ENCODE measurements around the gene ABCE1. TPM values are rescaled to one million over a fixed set of nuclear protein-coding genes. Genes with fewer than 3 reads are reported as not detected.
A peak's percentile ranks its signal among the peaks of the same experiment; 100 is the strongest.

The ABCE1 gene
- total and polyA plus RNA-seq, 2 donors (not counting 1 experiment from before 2014, with no cell fraction given), result 76.8 to 84.8 TPM

GRCh38 chr4:145177511-145177905 lies 79.4 kb downstream of the ABCE1 start:
- H3K79me2 ChIP-seq (ENCODE audit: control insufficient read depth, insufficient read depth, low read length), result peaks cover 62% of the 10 kb centered on the region
- H3K36me3 ChIP-seq (ENCODE audit: control insufficient read depth, insufficient read depth, low read length), result no peaks in the 10 kb centered on the region
- no peak overlapping the region for H2AFZ ChIP-seq (ENCODE audit: low read length)
- H3K4me1 ChIP-seq (ENCODE audit: control insufficient read depth, extremely low read depth, insufficient read depth, low read length), result no peaks in the 10 kb centered on the region
- H3K4me3 ChIP-seq (replicated peaks in 1 of 4; ENCODE audit: control extremely low read depth in 1 of 4, insufficient read depth in 1 of 4, low read depth in 3 of 4, low read length in 4 of 4), result peak overlapping the region; percentile 73 to 92 (median 85)
- no peaks in the 10 kb centered on the region for H4K20me1 ChIP-seq (ENCODE audit: control insufficient read depth, extremely low read depth, insufficient read depth, low read length)
- DNase-seq (ENCODE audit: low read depth in 2 of 2), result peak; percentile 40 to 49
- H3K27ac ChIP-seq (ENCODE audit: insufficient read depth, low read length), result peak overlapping the region; percentile 83
- H3K9ac ChIP-seq (ENCODE audit: insufficient read depth, low read length), result no peak overlapping the region
- no peaks in the 10 kb centered on the region for H3K27me3 ChIP-seq (ENCODE audit: control insufficient read depth, insufficient read depth, low read length)
- H3K4me2 ChIP-seq (ENCODE audit: extremely low read depth, insufficient read depth, low read length), result peak overlapping the region; percentile 97
- H3K9me3 ChIP-seq (ENCODE audit: control insufficient read depth, insufficient read depth, low read depth, low read length), result no peaks in the 10 kb centered on the region
- TF ChIP-seq, protein P1, sequence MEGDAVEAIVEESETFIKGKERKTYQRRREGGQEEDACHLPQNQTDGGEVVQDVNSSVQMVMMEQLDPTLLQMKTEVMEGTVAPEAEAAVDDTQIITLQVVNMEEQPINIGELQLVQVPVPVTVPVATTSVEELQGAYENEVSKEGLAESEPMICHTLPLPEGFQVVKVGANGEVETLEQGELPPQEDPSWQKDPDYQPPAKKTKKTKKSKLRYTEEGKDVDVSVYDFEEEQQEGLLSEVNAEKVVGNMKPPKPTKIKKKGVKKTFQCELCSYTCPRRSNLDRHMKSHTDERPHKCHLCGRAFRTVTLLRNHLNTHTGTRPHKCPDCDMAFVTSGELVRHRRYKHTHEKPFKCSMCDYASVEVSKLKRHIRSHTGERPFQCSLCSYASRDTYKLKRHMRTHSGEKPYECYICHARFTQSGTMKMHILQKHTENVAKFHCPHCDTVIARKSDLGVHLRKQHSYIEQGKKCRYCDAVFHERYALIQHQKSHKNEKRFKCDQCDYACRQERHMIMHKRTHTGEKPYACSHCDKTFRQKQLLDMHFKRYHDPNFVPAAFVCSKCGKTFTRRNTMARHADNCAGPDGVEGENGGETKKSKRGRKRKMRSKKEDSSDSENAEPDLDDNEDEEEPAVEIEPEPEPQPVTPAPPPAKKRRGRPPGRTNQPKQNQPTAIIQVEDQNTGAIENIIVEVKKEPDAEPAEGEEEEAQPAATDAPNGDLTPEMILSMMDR (conservative IDR thresholded peaks at IDR 0.05 in 1 of 2, IDR thresholded peaks at IDR 0.05 in 1 of 2; ENCODE audit: low read depth in 1 of 2, low read length in 2 of 2), result no peak
- TF ChIP-seq EZH2 (IDR thresholded peaks at IDR 0.05; ENCODE audit: low read length, missing control alignments), result no peak

- Histone ChIP-seq H3K36me3 (ENCODE audit: control insufficient read depth, insufficient read depth, low read length) (no peaks in the 10 kb centered on the region), H3K9ac (ENCODE audit: insufficient read depth, low read length) (no peak overlapping the region), H3K4me1 (ENCODE audit: control insufficient read depth, extremely low read depth, insufficient read depth, low read length) (no peaks in the 10 kb centered on the region), H3K27me3 (ENCODE audit: control insufficient read depth, insufficient read depth, low read length) (no peaks in the 10 kb centered on the region), H3K4me2 (ENCODE audit: extremely low read depth, insufficient read depth, low read length) (peak overlapping the region; percentile 97), H2AFZ (ENCODE audit: low read length) (no peak overlapping the region), H4K20me1 (ENCODE audit: control insufficient read depth, extremely low read depth, insufficient read depth, low read length) (no peaks in the 10 kb centered on the region), H3K79me2 (ENCODE audit: control insufficient read depth, insufficient read depth, low read length) (peaks cover 62% of the 10 kb centered on the region), H3K9me3 (ENCODE audit: control insufficient read depth, insufficient read depth, low read depth, low read length) (no peaks in the 10 kb centered on the region), H3K4me3 (replicated peaks in 1 of 4; ENCODE audit: control extremely low read depth in 1 of 4, insufficient read depth in 1 of 4, low read depth in 3 of 4, low read length in 4 of 4) (peak overlapping the region; percentile 73 to 92 (median 85)), H3K27ac (ENCODE audit: insufficient read depth, low read length) (peak overlapping the region; percentile 83)
- DNase-seq (ENCODE audit: low read depth in 2 of 2), result peak; percentile 34 to 47
- no peak for TF ChIP-seq EZH2 (IDR thresholded peaks at IDR 0.05; ENCODE audit: low read length, missing control alignments)
- TF ChIP-seq, protein P1 (conservative IDR thresholded peaks at IDR 0.05 in 1 of 2, IDR thresholded peaks at IDR 0.05 in 1 of 2; ENCODE audit: low read depth in 1 of 2, low read length in 2 of 2), result no peak
Measured at GRCh38 chr4:145177906-145178538, 79.9 kb downstream of the ABCE1 start.

- no peak for DNase-seq (ENCODE audit: low read depth in 2 of 2)
- Histone ChIP-seq H2AFZ (ENCODE audit: low read length) (no peak overlapping the region), H3K27ac (ENCODE audit: insufficient read depth, low read length) (peak overlapping the region; percentile 83), H3K4me3 (replicated peaks in 1 of 4; ENCODE audit: control extremely low read depth in 1 of 4, insufficient read depth in 1 of 4, low read depth in 3 of 4, low read length in 4 of 4) (peak overlapping the region; percentile 73 to 92 (median 85)), H3K27me3 (ENCODE audit: control insufficient read depth, insufficient read depth, low read length) (no peaks in the 10 kb centered on the region), H3K9ac (ENCODE audit: insufficient read depth, low read length) (peak overlapping the region; percentile 91), H3K9me3 (ENCODE audit: control insufficient read depth, insufficient read depth, low read depth, low read length) (no peaks in the 10 kb centered on the region), H3K79me2 (ENCODE audit: control insufficient read depth, insufficient read depth, low read length) (peaks cover 56% of the 10 kb centered on the region), H3K4me2 (ENCODE audit: extremely low read depth, insufficient read depth, low read length) (peak overlapping the region; percentile 97), H4K20me1 (ENCODE audit: control insufficient read depth, extremely low read depth, insufficient read depth, low read length) (no peaks in the 10 kb centered on the region), H3K36me3 (ENCODE audit: control insufficient read depth, insufficient read depth, low read length) (no peaks in the 10 kb centered on the region), H3K4me1 (ENCODE audit: control insufficient read depth, extremely low read depth, insufficient read depth, low read length) (no peaks in the 10 kb centered on the region)
- no peak for TF ChIP-seq EZH2 (IDR thresholded peaks at IDR 0.05; ENCODE audit: low read length, missing control alignments)
- TF ChIP-seq, protein P1 (conservative IDR thresholded peaks at IDR 0.05 in 1 of 2, IDR thresholded peaks at IDR 0.05 in 1 of 2; ENCODE audit: low read depth in 1 of 2, low read length in 2 of 2), result no peak
Measured at GRCh38 chr4:145178740-145179280, 80.7 kb downstream of the ABCE1 start.

Other genes starting within 250 kb of the ABCE1 start
- 27.2 and 28.1 TPM in 2 replicates for gene ANAPC10, start 115 bp upstream of the ABCE1 start, total RNA-seq
- gene ANAPC10, start 115 bp upstream of the ABCE1 start, polyA plus RNA-seq, result 29.4 and 29.7 TPM in 2 replicates
- 20.0 and 21.3 TPM in 2 replicates for gene OTUD4, start 82.3 kb downstream of the ABCE1 start, total RNA-seq
- 25.4 and 25.7 TPM in 2 replicates for gene OTUD4, start 82.3 kb downstream of the ABCE1 start, polyA plus RNA-seq

Measured in fibroblast of lung (primary cell).